HG03103 (cell line): ENCODE results near the gene ABCC3.
"Not testable (repeated sequence)": the region's sequence is repeated elsewhere in the genome, so short reads cannot be mapped to it uniquely, and the experiment has no call there.

Experiments used
- ATAC-seq: cut with Tn5 transposase; IDR thresholded peaks from one replicate; pipeline ENCODE4 v1.9.1; 2021; ENCODE audit warnings: low read depth; ENCODE audit not compliant: unreplicated experiment

Gene ABCC3

DNA sequence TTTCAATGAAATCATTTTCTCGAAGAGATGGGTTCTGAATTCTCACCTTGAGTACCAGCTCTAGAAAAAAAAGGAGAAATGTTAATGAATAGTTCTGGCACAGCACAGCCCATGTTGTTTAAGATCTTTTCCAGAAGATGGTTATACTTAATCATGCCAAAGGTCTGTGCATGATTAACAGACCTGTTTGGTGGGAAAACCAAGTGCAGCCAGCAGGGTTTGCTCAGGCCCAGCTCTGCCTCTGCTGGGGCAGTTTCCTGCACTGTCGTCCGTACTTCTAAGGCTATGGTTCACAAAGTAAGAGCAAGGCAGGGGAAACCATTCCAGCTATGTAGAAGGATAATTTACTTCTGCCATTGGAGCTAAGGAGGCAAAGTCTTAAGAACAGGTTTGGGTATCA, 62.4 kb downstream of the ABCC3 start:
- no peak for ATAC-seq

DNA sequence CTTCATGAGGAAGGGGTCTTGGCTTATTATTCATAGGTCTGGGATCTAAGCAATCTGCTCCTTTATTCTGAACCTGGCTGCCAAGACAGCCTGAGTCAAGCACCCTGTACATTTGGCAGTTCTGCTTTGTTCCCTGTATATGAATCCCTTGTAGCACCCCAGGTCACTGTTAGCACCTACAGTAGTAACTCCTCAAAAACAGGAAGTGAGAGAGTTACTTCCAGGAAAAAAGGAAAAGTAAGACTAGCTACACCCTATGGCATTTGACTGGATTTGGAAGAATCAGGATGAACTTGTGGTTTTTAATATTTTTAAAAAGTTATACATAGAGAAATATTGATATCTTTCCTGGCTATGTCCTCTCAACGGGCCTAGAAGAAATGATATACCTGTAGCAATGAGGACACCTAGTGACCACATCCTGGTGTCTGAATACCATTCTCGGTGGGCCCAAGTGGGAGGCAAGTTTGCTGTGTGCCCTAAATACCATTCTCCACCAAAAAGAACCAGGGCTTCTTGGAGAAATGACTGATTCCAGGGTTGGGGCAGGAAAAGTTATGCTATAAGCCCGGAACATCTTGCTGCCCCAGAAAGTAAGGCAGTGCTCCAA, 63.1 kb downstream of the ABCC3 start:
- no peak for ATAC-seq

DNA sequence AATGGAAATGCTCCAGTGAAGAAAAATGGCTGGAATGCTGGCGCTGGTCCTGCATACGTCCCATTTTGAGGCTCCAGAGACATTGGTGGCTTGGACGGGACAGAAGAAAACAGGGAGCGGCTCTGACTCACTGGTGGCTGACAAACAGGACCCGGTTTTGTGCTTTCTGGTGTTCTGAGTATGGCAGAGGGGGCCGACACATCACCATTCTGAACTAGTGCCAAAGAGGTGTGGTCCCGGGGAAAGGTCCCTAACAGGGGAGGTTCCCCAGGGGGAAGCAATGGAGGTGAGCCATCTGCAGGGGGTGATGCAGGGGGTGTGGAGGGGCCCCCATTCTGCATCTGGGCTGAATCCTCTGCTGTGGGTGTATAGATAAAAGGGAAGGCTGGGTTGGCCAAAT, 64.7 kb downstream of the ABCC3 start:
- no peak for ATAC-seq

DNA sequence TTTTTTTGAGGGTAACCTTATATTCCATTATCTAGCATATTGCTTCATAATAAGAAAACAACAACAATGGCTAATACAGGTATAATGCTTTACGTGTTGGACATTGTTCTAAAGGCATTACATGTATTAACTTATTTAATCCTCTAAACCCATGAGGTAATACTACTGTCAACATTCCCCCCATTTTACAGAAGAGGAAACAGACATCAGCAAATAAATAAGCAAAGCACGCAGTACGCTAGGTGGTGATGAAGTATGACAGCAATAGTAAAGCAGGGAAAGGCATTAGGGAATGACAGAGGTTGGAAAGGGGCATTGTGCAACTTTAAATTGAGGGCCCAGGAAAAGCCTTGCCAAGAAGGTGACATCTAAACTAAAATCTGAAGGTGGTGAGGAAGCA, 68.5 kb downstream of the ABCC3 start:
- no peak for ATAC-seq

DNA sequence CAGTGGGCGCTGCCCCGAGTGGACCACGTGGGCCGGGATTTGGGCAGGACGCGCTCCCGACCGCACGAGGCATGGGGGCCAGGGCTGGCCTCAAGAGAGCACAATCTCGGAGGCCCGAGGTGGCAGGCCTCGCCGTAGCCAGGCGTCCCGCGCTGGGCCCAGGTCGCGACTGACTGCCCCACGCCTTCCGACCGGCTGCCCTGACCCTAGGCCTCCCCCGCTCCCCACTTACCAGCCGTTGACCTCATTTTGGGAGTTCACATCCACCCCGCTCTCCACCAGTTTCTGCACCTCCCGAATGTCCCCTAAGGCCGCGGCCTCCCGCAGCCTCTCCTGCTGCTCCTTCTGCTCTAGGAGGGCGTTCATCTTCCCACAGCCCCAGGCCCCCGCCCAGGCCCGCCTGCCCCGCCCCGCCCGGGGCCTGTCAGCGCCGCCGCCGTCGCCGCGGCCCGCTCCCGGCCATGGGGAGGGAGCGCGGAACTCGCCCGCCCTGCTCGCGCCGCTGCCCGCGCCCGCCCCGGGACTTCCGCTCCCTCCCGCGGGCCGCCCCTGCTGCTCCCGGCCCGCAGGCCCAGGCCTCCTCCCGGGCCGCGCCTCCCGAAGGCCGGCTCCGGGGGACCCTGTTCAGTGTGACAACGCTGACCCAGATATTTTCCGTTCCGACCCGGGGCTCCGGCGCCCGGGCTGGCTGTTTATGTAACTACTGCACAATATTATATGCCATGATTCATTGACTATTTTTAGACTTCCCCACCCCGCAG, 72.8 kb downstream of the ABCC3 start, which contains the start of gene ANKRD40:
Gene ANKRD40, minus strand, starts transcription at position 626 of the 761 bp plus-strand sequence. Its CDS starts 260 bp downstream, at position 366.
- ATAC-seq = peak; percentile 65

DNA sequence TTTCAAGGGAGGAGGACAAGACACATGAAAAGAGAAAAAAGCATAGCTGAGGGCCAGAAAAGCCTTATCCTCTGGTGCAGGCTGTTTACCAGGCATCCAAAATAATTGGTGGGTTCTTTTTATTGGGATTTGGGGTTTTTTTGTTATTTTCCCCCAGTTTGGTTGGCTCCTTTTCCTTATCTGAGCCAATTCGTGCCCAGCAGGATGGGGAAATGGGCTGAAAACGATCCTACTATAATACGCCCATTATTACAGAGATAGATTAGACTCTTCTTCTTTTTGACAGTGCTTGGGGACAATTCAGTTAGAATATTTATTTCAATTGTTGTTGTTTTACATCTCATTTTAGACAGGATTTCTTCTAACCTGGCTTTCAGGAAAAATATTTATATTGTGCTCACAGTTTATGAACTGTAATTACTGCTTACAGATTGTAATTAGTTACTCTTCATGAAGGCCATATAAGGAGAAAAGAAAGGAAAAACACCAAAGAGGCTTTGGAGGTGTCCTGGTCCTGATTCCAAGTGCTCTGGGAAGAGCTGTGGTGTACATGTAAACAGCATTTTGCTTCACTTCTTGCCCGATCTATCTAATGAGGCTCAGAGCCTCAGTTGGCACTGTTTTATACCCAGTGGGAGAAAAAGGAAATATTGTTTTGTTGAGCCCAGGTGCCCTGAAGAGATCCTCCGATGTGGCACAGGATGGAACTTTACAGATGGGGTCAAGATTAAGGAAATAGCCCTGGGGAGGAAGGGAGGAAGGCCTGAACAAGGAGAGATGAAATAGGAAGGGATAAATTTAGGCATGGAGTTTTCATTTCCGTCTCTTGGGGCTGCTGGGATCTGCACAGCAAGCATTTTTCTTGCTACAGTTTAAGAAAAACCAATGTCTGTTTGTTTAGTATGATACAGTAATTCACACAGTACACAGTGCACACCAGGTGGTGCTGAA, 73.6 kb downstream of the ABCC3 start:
- no peak for ATAC-seq

DNA sequence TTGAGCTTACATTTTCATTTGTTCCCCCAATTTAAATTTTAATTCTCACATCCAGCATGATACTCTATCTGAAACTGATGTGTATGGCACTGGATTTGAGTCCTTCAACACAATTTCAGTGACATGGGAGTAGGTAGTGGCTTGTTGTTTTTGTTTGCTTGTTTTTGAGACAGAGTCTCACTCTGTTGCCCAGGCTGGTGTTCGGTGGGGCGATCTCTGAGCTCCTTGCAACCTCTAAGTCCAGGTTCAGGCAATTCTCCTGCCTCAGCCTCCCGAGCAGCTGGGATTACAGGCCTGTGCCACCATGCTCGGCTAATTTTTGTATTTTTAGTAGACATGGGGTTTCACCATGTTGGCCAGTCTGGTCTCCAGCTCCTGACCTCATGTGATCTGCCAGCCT, 74.4 kb downstream of the ABCC3 start:
- not testable (repeated sequence) for ATAC-seq

DNA sequence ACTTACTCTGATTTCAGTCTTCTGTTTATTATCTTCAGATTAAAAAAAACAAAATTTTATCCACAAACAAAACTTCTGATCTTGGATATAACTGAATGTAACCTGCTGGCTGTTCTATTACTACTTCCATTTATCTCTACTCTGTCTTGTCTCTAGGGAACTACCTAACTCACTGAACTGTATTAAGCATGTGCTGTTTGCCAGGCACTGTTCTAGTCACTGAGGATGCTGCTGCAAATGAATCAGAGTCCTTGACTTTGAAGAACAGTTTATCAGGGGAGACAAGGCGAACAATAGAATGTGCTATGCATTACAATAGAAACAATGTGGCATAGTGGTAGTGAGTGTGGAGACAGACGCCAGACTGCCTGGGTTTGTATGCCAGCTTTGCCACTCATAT, 75.3 kb downstream of the ABCC3 start:
- ATAC-seq = no peak

DNA sequence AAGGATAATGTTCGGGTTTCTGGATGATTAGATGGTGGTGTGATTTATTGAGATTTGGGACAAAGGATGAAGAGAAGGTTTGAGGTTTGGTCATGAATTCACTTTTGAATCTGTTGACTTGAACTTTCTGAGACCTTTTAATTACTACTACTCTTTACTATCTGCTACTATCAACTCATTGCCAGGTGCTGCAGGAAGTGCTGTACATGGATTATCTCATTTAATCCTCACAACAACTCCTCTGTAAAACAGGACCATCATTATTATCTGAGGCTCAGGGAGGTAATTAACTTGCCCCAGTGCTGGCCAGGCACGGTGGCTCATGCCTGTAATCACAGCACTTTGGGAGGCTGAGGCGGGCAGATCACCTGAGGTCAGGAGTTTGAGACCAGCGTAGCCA, 76.0 kb downstream of the ABCC3 start:
- no peak for ATAC-seq

DNA sequence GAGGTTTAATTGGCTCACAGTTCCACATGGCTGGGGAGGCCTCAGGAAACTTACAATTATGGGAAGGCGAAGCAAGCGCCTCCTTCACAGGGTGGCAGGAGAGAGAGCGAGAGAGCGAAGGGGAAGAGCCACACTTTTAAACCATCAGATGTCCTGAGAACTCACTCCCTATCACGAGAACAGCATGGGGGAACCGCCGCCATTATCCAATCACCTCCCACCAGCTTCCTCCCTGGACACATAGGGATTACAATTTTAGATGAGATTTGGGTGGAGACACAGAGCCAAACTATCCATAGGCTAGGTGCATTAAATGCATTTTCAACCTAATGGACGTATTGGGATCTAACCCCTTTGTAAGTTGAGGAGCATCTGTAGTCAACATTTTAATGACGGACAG, 78.0 kb downstream of the ABCC3 start:
- ATAC-seq = no peak

DNA sequence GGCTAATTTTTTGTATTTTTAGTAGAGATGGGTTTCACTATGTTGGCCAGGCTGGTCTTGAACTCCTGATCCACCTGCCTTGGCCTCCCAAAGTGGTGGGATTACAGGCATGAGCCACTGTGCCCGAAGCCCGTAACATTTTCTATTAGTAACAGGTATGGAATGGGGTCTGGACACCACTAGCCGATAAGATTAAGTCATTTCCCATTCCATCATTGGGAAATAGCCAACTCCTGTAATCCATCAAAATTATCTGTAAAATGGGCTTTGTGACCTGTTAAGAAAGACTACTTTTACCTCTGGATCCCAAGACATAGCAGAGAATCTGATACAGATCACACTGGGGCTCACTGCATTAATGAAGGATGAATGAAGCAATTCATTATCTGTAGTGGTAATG, 80.8 kb downstream of the ABCC3 start:
- ATAC-seq = no peak

DNA sequence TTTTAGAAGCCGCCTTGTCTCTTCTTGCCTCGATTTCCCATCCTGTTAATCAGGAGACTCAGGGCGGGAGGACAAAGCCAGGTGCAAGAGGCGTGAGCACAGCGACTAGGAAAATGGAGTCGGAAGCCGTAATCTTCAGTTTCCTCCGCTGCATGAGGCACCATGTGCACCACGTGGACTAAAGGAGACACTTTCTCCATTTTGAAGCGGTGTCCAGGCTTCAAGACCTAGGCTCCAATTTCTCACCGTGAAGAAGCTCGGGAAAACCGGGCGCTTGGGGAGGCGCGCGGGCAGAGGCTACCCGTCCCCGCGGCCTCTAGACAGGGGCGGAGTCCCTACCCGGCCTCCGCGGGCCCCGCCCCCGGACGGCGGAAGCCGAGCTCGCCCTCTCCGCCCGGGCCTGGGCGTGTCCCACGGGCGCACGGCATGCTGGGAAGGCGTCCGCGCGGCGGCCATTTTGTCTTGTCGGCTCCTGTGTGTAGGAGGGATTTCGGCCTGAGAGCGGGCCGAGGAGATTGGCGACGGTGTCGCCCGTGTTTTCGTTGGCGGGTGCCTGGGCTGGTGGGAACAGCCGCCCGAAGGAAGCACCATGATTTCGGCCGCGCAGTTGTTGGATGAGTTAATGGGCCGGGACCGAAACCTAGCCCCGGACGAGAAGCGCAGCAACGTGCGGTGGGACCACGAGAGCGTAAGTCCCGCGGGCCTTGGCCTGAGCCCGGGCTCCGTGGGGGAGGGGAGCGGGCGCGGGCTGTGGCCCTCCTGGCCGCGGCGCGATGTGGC, 84.7 kb downstream of the ABCC3 start, which contains the start of gene LUC7L3:
Gene LUC7L3, plus strand, starts transcription at position 460 of the 780 bp plus-strand sequence. Its CDS starts 130 bp downstream, at position 590.
- peak; percentile 80 for ATAC-seq

DNA sequence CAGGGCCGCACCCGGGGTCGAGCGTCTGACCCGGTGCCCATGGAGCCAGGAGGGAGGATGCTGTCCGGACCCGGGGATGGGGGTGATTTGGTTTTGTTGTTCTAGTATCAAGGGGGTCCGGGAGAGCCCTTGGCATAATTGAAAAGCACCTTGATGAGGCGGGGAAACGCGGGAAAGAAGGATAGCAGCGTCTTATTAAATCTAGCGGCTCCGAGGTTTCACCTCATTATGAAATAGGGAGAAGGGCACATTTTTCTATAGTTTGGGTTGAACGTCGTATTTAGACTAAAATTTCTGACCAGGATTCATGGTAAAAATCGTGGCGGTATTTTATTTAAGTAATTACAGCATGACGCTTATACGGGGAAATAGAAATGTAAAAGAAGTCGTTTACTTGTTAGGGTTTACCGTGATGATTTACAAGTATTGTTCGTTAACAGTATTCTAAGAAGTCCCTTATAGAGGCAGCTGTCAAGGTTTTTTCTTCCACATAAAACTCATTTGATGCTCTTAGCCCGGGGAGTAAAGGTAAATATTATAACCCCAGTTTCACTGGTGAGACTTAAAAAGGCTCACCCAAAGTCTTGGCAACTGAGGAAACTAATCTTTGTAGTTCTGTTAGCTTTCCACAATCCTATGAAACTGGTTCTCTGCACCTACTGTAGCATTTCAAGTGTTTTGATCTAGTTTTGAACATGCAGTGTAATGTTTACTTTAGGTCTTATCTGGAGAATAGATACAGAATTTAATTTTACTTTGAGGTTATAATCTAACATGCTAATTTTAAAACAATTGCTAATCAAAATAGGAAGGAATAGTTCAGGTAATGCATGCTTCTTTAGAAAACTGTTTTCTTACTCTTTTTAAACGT, 85.5 kb downstream of the ABCC3 start:
- no peak for ATAC-seq

DNA sequence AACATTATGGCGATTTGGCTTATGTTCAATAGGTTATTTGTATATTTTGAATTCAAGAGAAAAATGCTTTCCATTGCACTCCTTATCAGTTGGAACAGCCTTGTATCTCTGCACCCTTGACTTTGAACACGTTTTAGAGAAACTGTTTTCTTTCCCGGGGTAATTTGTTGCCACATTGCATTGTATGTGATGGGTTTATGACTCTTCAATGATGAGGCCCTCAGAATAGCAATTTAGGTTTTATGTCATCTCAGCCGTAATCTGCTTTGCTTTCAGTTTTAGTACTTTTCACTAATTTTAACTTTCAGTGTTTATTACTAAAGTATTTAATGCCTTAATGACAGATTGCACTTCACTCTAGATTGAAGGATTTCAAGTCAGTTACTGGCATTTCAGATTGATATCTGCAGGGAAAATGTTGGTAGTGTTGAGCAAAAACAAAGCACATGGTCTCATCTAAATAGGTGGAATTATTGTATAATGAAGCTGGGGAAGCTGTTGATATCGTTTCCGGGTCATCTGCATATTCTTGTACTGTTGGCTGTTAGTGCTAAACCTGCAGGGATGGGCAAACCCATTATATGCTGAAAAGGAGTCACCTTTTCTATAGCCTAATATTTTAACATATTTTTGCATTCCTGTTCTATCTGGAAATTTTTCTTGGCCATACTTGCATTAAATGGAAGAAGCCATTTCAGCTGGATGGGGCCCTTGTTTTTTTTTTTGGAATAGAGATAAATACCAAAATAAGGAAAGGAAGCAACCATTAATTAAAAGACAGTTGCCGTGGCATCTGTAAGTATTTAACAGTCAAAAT, 86.7 kb downstream of the ABCC3 start:
- no peak for ATAC-seq

DNA sequence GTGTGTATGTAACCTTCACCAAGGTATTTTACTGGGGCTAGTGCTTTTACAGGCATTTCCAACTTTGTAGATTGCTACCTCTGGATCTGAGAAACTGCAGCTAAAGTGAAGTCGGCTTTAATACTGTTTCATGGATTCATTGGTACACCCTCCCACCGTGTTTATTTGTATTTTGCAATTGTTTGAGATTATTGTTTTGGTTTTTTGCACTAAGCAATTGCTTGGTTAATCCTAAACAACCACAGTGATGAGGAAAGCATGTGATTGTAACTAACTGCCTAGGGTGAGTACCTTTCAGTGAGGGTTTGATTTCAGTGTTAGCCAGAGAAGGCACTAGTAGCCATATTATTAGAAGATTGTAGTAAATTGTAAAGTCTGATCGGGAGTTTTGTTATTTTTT, 88.1 kb downstream of the ABCC3 start:
- no peak for ATAC-seq

DNA sequence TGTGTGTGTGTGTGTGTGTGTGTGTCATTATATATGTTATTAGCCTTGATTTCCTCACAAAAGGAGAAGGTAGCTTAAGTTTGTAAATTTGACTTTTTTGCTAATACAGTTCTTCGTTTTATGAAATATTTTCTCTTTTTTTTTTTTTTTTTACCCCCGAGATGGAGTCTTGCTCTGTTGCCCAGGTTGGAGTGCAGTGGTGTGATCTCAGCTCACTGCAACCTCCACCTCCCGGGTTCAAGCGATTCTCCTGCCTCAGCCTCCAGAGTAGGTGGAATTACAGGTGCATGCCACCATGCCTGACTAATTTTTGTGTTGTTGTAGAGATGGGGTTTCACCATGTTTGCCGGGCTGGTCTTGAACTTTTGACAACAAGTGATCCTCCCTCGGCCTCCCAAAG, 89.9 kb downstream of the ABCC3 start:
- ATAC-seq = not testable (repeated sequence)

DNA sequence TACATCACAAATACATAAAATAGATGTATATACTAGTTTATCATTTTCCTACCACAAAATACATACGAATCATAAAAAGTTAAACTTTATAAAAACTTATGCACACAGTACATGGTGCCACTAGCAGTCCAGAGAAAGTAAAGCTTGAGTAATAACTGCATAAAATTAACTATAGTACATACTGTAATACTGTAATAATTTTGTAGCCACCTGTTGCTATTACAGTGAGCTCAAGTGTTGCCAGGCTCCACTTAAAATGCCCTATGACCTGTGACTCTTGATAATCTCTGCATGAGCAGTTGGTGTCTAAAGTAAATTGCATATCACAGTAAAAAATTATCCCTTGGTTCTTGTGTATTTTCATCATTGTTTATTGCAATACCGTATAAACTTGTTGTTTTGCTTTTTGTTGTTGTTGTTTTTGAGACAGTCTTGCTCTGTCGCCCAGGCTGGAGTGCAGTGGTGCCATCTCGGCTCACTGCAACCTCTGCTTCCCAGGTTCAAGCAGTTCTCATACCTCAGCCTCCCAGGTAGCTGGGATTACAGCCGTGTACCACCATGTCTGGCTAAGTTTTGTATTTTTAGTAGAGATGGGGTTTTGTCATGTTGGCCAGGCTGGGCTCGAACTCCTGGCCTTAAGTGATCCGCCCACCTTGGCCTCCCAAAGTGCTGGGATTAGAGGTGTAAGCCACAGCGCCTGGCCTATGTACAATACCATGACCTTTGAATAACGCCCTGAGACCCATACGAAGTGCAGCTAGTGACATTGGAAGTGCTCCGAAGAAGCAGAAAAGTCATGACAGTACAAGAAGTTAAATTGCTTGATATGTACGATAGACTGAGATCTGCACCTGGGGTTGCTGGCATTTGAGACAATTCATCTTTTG, 91.3 kb downstream of the ABCC3 start:
- ATAC-seq = no peak

DNA sequence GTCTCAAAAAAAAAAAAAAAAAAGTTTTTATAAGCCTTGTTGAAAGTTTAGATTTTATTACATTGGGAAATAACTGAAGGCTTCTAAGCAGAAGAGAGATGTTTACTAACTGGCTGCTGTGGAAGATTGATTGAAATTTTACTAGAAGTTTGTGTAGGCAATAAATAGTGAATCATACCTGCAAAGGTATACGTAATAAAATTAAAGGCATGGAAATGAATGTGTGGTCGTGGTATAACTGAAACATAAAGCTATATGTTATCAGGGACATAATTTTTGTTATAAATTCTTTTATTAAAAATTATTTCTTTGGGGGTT, 93.4 kb downstream of the ABCC3 start:
- no peak for ATAC-seq
